HepG2 (cell line): Measurements from ENCODE around the gene SEPHS1. TPM values are rescaled to one million over a fixed set of nuclear protein-coding genes. Genes with fewer than 3 reads are reported as not detected.
A peak's percentile ranks its signal among the peaks of the same experiment; 100 is the strongest.

ENCODE experiments used
- AHR ChIP-seq: IDR thresholded peaks from 2 replicates; pipeline ENCODE4 v1.6.1; 2018; ENCODE audit warnings: missing genetic modification reagents, missing compliant biosample characterization
- KLF6 ChIP-seq: IDR thresholded peaks from 2 replicates; pipeline ENCODE4 v1.8.0; 2016; ENCODE audit warnings: missing biosample characterization, missing genetic modification reagents
- RBAK ChIP-seq: sonication (generic); formaldehyde crosslinking; IDR thresholded peaks from 2 replicates; pipeline ENCODE4 v1.5.1; 2020; ENCODE audit warnings: mild to moderate bottlenecking, missing genetic modification reagents
- RXRB ChIP-seq: IDR thresholded peaks from 2 replicates; pipeline ENCODE4 v1.6.1; 2016; ENCODE audit warnings: borderline replicate concordance, missing genetic modification reagents, missing compliant biosample characterization
- ZNF264 ChIP-seq: sonication (generic); formaldehyde crosslinking; IDR thresholded peaks from 2 replicates; pipeline ENCODE4 v1.4.0; 2020; ENCODE audit warnings: missing genetic modification reagents
- ZNF30 ChIP-seq: sonication (generic); formaldehyde crosslinking; IDR thresholded peaks from 2 replicates; pipeline ENCODE4 v1.5.0; 2020; ENCODE audit warnings: mild to moderate bottlenecking, missing genetic modification reagents
- ZNF329 ChIP-seq: sonication (generic); formaldehyde crosslinking; IDR thresholded peaks from 2 replicates; pipeline ENCODE4 v1.9.0; 2021; ENCODE audit warnings: low read depth, mild to moderate bottlenecking, missing genetic modification reagents
- ZNF446 ChIP-seq: sonication (generic); formaldehyde crosslinking; IDR thresholded peaks from 2 replicates; pipeline ENCODE4 v1.5.0; 2020; ENCODE audit warnings: mild to moderate bottlenecking, missing genetic modification reagents
- ZNF709 ChIP-seq: sonication (generic); formaldehyde crosslinking; IDR thresholded peaks from 2 replicates; pipeline ENCODE4 v1.5.0; 2020; ENCODE audit warnings: mild to moderate bottlenecking, missing genetic modification reagents
- ZNF839 ChIP-seq: sonication (generic); formaldehyde crosslinking; IDR thresholded peaks from 2 replicates; pipeline ENCODE4 v1.4.0; 2020; ENCODE audit warnings: missing genetic modification reagents, mild to moderate bottlenecking, borderline replicate concordance
- polyA plus RNA-seq, 8 experiments: library from polyadenylated mRNA; depleted of rRNA in 3 of 8; stranded (reverse) in 7 of 8; unstranded in 1 of 8; fragments of >200 nt; fragmentation: Illumina TruSeq in 4 of 8; extraction: Trizol in 4 of 8; gene quantifications; 2 replicates each; pipeline versions ENCODE4 v1.2.1 to v1.2.3, GENCODE V29; 2011 to 2016; ENCODE audit warnings: low read depth in 4 of 8, missing spikeins in 1 of 8, mixed read lengths in 1 of 8; ENCODE audit not compliant: insufficient read depth in 1 of 8
- total RNA-seq, 5 experiments: library from RNA; depleted of rRNA; stranded (reverse); fragments of >200 nt; fragmentation: Illumina TruSeq; extraction: Trizol; gene quantifications; 2 replicates each; pipeline ENCODE4 v1.2.3, GENCODE V29; 2016; ENCODE audit warnings: low read depth in 1 of 5
- TF ChIP-seq, protein P1 (sequence below): sonication (generic); formaldehyde crosslinking; IDR thresholded peaks from 2 replicates; pipeline ENCODE4 v1.4.0; 2020; ENCODE audit warnings: missing genetic modification reagents, borderline replicate concordance
- TF ChIP-seq, protein P2 (sequence below), 2 experiments: sonication (generic) in 1 of 2; formaldehyde crosslinking in 1 of 2; IDR thresholded peaks; 2 replicates each; pipeline versions ENCODE4 v1.4.0 to v1.6.1; 2016 to 2020; ENCODE audit warnings: borderline replicate concordance in 1 of 2, low read depth in 1 of 2, mild to moderate bottlenecking in 1 of 2, missing genetic modification reagents in 1 of 2
- TF ChIP-seq, protein P3 (sequence below): IDR thresholded peaks from 2 replicates; pipeline ENCODE4 v1.6.1; 2016; ENCODE audit warnings: missing compliant biosample characterization, missing genetic modification reagents, borderline replicate concordance
- TF ChIP-seq, protein P4 (sequence below): IDR thresholded peaks from 2 replicates; pipeline ENCODE4 v1.6.1; 2012; ENCODE audit warnings: low read length, improper control_type of control experiment

SEPHS1 gene
- total and polyA plus RNA-seq, 2 of the 13 experiments (the other 11 are each of a cell fraction or from before 2014, with no cell fraction given) = 57.8 to 61.5 TPM

DNA sequence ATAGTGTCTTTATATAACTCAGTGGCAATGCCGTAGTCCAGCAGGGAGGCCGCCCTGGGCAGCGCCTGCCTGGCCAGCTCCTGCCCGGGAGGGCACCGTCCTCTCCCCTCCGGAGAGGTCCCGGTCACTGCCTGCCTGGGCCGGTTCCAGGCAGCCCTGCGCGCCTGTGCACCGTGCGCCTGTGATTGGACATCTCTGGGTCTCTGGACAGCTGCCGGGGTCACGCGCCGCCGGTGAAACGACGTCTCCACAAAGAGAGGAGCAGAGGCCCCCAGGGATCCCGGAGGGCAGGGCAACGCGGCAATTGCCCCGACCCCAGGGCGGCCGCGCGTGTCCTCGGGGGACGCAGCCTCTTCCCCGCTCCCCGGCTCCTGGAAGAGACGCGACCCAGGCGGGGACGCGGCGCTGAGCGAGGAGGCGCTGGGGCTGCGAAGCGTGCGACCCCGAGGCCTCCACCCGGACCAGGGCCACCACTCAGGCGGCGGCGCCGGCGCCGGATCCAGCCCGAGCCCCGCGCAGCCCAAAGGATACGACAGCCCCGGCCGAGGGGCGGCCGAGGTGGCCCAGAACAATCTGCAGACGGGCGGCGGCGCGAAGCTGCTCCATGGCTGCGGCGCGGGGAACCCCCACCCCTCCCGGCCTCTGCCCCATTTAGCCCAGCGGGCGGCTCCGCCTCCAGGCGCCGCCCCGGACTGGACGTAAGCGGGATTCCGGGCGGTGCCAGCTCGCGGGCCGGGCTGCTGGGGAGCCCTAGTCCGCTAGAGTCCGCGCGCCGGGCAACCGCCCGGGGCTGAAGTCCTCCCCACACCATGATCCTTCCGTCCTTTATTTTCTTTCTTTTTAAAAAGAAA is 48.4 kb downstream of the SEPHS1 start, which contains the start of gene PHYH (continued):
- TF ChIP-seq, protein P1, sequence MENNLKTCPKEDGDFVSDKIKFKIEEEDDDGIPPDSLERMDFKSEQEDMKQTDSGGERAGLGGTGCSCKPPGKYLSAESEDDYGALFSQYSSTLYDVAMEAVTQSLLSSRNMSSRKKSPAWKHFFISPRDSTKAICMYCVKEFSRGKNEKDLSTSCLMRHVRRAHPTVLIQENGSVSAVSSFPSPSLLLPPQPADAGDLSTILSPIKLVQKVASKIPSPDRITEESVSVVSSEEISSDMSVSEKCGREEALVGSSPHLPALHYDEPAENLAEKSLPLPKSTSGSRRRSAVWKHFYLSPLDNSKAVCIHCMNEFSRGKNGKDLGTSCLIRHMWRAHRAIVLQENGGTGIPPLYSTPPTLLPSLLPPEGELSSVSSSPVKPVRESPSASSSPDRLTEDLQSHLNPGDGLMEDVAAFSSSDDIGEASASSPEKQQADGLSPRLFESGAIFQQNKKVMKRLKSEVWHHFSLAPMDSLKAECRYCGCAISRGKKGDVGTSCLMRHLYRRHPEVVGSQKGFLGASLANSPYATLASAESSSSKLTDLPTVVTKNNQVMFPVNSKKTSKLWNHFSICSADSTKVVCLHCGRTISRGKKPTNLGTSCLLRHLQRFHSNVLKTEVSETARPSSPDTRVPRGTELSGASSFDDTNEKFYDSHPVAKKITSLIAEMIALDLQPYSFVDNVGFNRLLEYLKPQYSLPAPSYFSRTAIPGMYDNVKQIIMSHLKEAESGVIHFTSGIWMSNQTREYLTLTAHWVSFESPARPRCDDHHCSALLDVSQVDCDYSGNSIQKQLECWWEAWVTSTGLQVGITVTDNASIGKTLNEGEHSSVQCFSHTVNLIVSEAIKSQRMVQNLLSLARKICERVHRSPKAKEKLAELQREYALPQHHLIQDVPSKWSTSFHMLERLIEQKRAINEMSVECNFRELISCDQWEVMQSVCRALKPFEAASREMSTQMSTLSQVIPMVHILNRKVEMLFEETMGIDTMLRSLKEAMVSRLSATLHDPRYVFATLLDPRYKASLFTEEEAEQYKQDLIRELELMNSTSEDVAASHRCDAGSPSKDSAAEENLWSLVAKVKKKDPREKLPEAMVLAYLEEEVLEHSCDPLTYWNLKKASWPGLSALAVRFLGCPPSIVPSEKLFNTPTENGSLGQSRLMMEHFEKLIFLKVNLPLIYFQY (CRISPR knock-in tag) = peak; percentile 81; the same call in 1 of the 2 replicates
- TF ChIP-seq, protein P2, sequence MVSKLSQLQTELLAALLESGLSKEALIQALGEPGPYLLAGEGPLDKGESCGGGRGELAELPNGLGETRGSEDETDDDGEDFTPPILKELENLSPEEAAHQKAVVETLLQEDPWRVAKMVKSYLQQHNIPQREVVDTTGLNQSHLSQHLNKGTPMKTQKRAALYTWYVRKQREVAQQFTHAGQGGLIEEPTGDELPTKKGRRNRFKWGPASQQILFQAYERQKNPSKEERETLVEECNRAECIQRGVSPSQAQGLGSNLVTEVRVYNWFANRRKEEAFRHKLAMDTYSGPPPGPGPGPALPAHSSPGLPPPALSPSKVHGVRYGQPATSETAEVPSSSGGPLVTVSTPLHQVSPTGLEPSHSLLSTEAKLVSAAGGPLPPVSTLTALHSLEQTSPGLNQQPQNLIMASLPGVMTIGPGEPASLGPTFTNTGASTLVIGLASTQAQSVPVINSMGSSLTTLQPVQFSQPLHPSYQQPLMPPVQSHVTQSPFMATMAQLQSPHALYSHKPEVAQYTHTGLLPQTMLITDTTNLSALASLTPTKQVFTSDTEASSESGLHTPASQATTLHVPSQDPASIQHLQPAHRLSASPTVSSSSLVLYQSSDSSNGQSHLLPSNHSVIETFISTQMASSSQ (IDR thresholded peaks at IDR 0.05; ENCODE audit: low read depth) = no peak
- TF ChIP-seq, protein P2 (CRISPR knock-in tag; IDR thresholded peaks at IDR 0.05; ENCODE audit: borderline replicate concordance) = no peak
- TF ChIP-seq ZNF446 (CRISPR knock-in tag) (no peak), RXRB (CRISPR knock-in tag) (peak; percentile 45), ZNF329 (CRISPR knock-in tag) (0 out of 2 replicates have a peak, but pooled peaks have one; percentile 14), RBAK (no peak), ZNF839 (no peak; the same call in 1 of the 2 replicates), AHR (CRISPR knock-in tag) (no peak), KLF6 (CRISPR knock-in tag) (peak; percentile 39; the same call in 1 of the 2 replicates), ZNF30 (peak; percentile 56; the same call in 1 of the 2 replicates), ZNF264 (CRISPR knock-in tag) (no peak), ZNF709 (CRISPR knock-in tag) (no peak; the same call in none of the 2 replicates)
- TF ChIP-seq, protein P3, sequence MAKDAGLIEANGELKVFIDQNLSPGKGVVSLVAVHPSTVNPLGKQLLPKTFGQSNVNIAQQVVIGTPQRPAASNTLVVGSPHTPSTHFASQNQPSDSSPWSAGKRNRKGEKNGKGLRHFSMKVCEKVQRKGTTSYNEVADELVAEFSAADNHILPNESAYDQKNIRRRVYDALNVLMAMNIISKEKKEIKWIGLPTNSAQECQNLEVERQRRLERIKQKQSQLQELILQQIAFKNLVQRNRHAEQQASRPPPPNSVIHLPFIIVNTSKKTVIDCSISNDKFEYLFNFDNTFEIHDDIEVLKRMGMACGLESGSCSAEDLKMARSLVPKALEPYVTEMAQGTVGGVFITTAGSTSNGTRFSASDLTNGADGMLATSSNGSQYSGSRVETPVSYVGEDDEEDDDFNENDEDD (CRISPR knock-in tag) = peak; percentile 30; the same call in 1 of the 2 replicates
- TF ChIP-seq, protein P4, sequence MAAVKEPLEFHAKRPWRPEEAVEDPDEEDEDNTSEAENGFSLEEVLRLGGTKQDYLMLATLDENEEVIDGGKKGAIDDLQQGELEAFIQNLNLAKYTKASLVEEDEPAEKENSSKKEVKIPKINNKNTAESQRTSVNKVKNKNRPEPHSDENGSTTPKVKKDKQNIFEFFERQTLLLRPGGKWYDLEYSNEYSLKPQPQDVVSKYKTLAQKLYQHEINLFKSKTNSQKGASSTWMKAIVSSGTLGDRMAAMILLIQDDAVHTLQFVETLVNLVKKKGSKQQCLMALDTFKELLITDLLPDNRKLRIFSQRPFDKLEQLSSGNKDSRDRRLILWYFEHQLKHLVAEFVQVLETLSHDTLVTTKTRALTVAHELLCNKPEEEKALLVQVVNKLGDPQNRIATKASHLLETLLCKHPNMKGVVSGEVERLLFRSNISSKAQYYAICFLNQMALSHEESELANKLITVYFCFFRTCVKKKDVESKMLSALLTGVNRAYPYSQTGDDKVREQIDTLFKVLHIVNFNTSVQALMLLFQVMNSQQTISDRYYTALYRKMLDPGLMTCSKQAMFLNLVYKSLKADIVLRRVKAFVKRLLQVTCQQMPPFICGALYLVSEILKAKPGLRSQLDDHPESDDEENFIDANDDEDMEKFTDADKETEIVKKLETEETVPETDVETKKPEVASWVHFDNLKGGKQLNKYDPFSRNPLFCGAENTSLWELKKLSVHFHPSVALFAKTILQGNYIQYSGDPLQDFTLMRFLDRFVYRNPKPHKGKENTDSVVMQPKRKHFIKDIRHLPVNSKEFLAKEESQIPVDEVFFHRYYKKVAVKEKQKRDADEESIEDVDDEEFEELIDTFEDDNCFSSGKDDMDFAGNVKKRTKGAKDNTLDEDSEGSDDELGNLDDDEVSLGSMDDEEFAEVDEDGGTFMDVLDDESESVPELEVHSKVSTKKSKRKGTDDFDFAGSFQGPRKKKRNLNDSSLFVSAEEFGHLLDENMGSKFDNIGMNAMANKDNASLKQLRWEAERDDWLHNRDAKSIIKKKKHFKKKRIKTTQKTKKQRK = no peak
